RWPE1 (cell line): ENCODE results near the gene FRMD4B.

Source experiments
- CTCF ChIA-PET: fragments of 350-600 bp; sonication (Branson Sonifier 250); formaldehyde crosslinking; extraction: SDS; loops from one replicate; lab custom pipeline; 2021; lab: Yijun Ruan, JAX
- POLR2A ChIA-PET: fragments of 400-600 bp; formaldehyde crosslinking; extraction: SDS; loops from one replicate; lab custom pipeline; 2020; ENCODE audit warnings: antibody characterized with exemption; ENCODE audit not compliant: low non-redundant PET; lab: Yijun Ruan, JAX
- DNase-seq: peaks from one replicate; pipeline ENCODE4 v3.0.0; 2012; ENCODE audit warnings: low spot score
- H3K27ac ChIP-seq: fragments of 450-650 bp; 2 replicates; pipeline ENCODE4 v1.5.1; 2017
- CTCF ChIP-seq: fragments of 450-650 bp; conservative IDR thresholded peaks from 2 replicates; pipeline ENCODE4 v1.5.1; 2017; ENCODE audit warnings: low read depth, mild to moderate bottlenecking

FRMD4B gene

DNA sequence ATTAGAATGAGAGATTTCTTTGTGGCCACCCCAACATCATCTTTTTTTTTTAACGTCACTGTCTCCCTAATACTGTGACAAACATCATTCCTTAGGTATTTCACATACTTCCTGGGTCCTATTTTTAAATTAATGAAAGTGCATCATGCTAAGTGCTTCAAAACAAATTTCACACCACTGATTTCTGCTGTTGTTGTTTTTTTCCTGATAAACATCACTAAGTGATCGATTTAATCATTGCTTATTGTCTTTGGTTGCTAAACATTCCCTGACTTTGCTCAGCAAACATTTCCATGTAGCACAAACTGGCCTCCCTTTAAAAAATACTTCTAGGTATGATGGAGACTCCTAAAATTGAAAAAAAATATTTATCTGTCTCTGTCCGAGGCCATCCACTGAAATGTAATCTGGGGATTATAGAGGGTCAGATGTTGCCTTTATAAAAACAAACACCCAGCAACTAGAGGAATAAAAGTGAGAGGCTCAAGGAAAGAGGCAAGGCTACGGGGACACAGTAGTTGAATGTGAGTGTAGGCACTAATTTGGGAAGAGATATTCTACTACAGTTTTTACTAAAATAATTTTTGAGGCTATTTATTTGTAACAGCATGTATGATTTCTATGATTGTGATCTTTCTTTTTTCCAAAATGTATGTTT is 243.0 kb downstream of the FRMD4B start:
- CTCF ChIA-PET: no interaction called here
- H3K27ac ChIP-seq: no peak overlapping the region
- no peak for DNase-seq
- POLR2A ChIA-PET: no interaction called here
- no peak for TF ChIP-seq CTCF

DNA sequence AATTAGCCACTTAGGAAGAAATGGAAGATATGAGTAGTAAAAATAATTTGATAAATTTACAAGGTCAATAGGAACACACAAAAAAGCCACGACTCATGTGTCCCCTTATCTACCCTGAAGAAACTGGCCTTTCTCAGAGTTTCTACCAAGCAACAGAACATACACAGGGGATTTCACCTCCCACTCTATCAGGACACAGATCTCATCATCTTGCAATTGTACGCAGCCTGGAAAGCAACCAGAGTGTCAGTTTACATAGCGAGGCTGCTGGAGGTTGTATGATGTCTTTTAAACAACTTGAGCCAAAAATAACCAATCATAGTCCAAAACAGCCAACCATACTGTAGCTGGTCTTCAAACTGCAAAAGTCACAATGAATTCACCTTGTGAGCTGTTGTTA is 243.8 kb downstream of the FRMD4B start:
- no peak overlapping the region for H3K27ac ChIP-seq
- no peak for TF ChIP-seq CTCF
- POLR2A ChIA-PET: no interaction called here
- CTCF ChIA-PET: no interaction called here
- DNase-seq: no peak

DNA sequence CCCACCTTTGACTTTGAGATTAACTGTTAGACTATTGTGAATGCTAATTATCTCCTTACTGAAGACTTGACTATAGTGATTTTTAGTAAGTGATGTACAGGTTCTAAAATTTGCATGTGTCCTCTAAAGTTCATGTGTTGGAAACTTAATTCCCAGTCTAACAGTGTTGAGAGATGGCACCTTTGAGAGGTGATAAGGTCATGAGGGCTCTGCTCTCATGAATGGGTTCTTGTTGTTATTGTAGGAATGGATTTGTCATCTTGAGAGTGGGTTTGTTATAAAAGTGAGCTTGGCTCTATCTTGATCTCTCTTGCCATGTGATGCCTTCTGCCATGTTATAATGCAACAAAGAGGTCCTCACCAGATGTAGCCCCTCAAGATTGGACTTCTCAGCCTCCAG is 244.6 kb downstream of the FRMD4B start:
- no peak overlapping the region for H3K27ac ChIP-seq
- POLR2A ChIA-PET: no interaction called here
- no peak for DNase-seq
- no peak for TF ChIP-seq CTCF
- CTCF ChIA-PET: no interaction called here

GRCh38 chr3:69137412-69137811 is 248.5 kb downstream of the FRMD4B start:
- DNase-seq: no peak
- CTCF ChIA-PET: no interaction called here
- no peak overlapping the region for H3K27ac ChIP-seq
- POLR2A ChIA-PET: no interaction called here
- no peak for TF ChIP-seq CTCF

- ChIA-PET POLR2A (no interaction called here), CTCF (no interaction called here)
- H3K27ac ChIP-seq: no peak overlapping the region
- no peak for DNase-seq
- TF ChIP-seq CTCF: no peak
Measured at GRCh38 chr3:69137005-69137404, 248.9 kb downstream of the FRMD4B start.

DNA sequence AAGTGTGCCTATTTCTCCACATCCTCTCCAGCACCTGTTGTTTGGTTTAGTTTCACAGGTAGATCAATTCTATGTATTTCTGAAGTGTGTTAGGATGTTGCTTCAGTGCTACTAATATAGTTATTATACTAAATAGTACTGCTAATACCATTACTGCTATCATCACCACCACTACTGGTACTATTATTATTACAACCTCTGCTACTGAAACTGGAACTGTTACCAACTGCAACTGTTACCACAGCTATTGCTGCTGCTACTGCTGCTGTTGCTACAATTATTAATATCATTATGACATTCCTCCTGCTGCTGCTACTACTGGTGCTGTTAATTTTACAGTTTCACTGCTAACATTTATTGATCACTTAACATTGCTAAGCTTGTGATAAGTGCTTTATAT is 255.2 kb downstream of the FRMD4B start:
- no peak overlapping the region for H3K27ac ChIP-seq
- TF ChIP-seq CTCF: no peak
- ChIA-PET POLR2A (interaction anchor here (0.7 kb wide), 1 partner anchor 86 kb away, joined by 6 read pairs; no protein-coding TSS in a partner anchor), CTCF (no interaction called here)
- DNase-seq: no peak
